GM10847 (cell line): ENCODE data around the gene SMG6.

Experiments used
- POLR2A ChIP-seq: IDR thresholded peaks from 2 replicates; pipeline ENCODE4 v1.6.1; 2011; ENCODE audit not compliant: insufficient read length; ENCODE audit errors: extremely low read depth

The SMG6 gene

GRCh38 chr17:2303204-2304188 is at the start of gene SMG6, which contains the start of gene SRR:
Gene SMG6, minus strand, starts transcription at chr17:2303785. Its CDS starts 65 bp downstream, at chr17:2303720.
Gene SRR, plus strand, starts transcription at chr17:2303950. Its CDS starts 11,611 bp downstream, at chr17:2315561.
- TF ChIP-seq POLR2A: peak; percentile 73

- no peak for TF ChIP-seq POLR2A
Measured at GRCh38 chr17:2351269-2351668, 47.7 kb upstream of the SMG6 start.

DNA sequence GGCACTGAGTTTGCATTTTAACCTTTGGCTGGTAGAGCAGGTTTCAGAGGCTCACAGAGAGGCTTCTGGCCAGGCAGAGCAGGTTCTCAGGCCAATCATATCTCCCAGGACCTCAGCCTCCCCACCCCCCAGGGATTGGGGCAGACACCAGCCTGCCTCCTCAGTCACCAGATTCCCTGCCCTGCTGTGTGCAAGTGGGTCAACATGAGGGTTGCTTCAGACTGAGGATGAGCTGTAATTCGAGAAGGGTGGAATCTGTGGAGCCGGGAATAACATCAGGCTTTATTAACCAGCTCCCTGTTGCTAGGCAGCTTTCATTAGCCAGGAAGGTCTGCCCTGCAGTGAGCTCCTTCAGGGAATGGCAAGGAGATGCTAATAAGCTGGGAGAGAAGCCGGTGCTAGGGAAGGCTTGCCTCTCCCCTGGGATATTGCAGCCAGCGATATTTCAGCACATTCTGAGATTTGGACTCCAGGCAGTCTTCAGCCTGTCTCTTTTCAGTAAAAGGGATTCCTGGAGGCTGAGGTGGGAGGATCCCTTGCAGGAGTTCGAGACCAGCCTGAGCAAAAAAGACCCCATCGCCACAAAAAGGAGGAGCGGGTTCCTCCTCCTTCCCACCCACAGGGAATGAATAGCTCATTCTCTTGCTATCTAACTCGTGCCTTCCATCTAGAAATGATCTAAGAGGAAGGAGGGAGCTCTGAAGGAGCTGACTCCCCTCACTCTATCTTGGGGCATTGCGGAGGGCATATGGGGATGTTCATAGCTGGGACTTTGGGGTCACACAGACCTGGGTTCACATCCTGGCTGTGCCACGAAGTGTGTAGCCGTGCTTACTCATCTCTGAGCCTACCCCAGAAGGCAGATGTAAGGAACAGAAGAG is 44.5 kb upstream of the SMG6 start:
- TF ChIP-seq POLR2A: no peak

- TF ChIP-seq POLR2A: no peak
Measured at GRCh38 chr17:2346475-2346874, 42.9 kb upstream of the SMG6 start.

GRCh38 chr17:2344528-2344927 is 40.9 kb upstream of the SMG6 start:
- TF ChIP-seq POLR2A: no peak

GRCh38 chr17:2343421-2343820 is 39.8 kb upstream of the SMG6 start:
- no peak for TF ChIP-seq POLR2A

DNA sequence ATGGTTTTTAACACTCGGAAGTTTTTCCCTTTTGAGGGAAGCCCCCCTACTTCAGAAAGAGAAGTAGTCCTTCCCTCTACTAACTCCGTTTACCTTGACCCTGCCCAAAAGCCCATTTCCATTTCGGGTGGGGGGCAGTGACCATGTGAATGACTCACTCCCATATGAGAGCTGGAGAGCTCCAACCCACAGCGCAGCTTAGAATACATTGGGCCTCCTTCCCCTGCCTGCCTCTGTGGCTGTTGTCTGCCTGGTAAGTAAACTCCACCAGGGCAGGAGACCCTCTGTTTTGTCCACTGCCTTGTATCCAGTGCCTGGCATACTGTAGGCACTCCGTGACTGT is 34.7 kb upstream of the SMG6 start:
- TF ChIP-seq POLR2A: no peak

DNA sequence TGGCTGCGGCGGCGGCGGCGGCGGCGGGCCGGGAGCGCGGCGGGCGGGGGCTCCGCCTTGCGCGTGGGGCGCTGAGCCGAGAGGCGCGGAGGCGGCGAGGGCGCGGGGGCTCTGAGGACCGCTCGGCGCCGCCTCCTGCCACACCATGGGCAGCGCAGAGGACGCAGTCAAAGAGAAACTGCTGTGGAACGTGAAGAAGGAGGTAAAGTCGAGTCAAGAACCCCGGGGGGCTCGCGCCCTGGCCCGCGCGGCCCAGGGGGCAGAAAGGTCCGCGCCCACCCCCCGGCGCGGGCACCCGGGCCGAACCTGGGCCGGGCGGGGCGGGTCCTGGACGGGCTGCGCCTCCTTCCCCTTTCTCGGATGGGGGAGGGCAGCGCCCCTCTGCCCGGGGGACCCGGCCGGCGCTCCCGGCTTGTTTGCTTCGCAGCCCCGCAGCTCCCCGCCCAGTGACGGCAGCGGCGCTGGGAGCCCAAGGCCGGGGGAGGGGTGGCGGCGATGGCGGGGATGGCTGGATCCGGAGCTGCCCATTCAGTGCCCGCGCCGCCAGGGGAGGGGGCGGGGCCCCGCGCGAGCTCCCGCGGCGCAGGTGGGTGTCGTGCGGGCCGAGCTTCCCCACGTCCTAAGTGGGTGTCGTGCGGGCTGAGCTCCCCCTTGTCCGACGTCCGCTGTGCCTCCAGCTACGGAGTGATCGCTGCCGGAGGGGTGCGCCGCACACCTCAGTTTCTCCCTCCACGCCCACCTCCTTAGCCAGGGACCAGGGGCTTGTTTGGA is 34.1 kb upstream of the SMG6 start:
- TF ChIP-seq POLR2A: no peak

DNA sequence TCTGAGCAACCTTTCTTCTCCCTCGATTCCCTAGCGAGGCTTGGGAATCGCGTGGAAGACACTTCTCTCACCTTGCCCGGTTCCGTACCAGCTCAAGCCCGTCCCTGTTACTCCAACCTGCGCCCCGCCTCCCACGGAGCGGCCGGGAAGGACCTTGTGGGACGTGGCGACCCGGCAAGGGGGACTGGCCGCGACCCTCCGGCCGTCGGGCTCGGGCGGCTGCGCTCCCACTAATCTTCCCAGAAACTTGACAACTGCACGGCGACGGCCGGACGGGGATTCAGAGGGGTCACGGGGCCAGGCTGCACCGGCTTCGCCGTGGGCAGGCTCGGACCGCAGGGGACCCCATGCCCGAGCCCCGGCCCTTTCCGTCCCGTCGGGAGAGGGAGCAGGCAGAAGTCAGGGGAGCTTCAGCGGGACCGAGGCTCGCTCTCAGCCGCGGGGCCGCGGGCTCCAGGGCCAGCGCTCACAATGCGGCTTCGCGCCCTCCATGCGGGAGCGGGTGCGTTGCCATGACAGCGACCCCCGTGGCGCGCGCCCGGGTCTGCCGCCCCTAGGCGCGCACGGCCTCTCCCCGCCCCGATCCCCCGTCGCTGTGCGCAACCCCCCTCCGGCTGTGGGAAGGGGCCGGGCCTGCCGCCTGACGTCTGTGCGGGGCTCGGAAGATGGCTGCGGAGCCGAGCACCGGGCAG is 33.4 kb upstream of the SMG6 start, which contains the start of gene SGSM2:
Gene SGSM2, plus strand, starts transcription at position 650 of the 692 bp plus-strand sequence. CDS start 188 bp downstream, outside the sequence.
- no peak for TF ChIP-seq POLR2A

- peak; percentile 86 for TF ChIP-seq POLR2A
Measured at GRCh38 chr17:2336215-2336851, 32.7 kb upstream of the SMG6 start, which contains the start of gene TSR1. Gene TSR1, minus strand, starts transcription at chr17:2336457. Its CDS starts 30 bp downstream, at chr17:2336427.

DNA sequence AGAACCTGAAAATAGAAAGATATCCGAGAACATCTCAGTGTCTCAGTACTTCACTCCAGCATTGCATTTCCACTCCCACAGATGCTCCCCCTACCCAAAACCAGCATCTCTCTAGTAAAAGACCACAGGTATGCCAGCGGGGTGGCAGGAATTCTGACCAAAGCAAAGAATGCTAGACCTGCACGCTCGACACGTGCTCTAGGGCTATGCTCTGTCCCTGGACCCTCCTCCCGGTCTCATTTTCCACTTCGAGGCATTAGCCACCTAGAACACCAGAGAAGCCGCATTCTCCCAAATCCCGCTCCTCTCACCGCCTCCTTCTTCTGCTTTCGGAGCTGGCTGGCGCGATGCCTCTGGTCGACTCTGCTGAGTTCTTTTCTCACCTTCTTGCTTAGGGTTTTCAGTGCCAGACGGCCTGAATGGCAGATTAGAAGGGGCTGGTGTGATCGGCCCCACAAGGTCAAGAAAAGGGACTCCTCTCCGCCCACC is 32.2 kb upstream of the SMG6 start:
- TF ChIP-seq POLR2A: no peak

DNA sequence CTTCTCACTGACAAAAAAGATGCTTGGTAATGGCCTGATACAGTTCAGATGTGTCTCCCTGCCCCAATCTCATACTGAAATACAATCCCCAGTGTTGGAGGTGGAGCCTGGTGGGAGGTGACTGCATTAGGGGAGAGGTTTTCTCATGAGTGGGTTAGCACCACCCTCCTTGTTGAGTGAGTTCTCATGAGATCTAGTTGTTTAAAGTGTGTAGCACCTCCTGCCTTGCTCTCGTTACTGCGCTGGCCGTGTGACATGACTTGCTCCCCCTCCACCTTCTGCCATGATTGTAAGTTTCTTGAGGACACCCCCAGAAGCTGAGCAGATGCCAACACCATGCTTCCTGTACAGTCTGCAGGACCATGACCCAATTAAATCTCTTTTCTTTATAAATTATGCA is 27.7 kb upstream of the SMG6 start:
- no peak for TF ChIP-seq POLR2A

GRCh38 chr17:2323629-2324314 is 20.2 kb upstream of the SMG6 start:
- TF ChIP-seq POLR2A: no peak
